SK-N-MC (cell line): ENCODE data around the gene DICER1.
A peak's percentile ranks its signal among the peaks of the same experiment; 100 is the strongest.
"Not testable (repeated sequence)": the region's sequence is repeated elsewhere in the genome, so short reads cannot be mapped to it uniquely, and the experiment has no call there.

Source experiments
- DNase-seq: peaks from one replicate; pipeline ENCODE4 v3.0.0-alpha.2; 2011; ENCODE audit warnings: low read depth, low spot score
- H3K27ac ChIP-seq: fragments of 200-600 bp; sonication (generic); 2 replicates; pipeline ENCODE4 v1.5.1; 2016; ENCODE audit warnings: mixed run types
- H3K36me3 ChIP-seq: fragments of 200-600 bp; sonication (generic); 2 replicates; pipeline ENCODE4 v1.6.1; 2017; ENCODE audit warnings: antibody characterized with exemption, low read length, mixed read lengths; ENCODE audit not compliant: insufficient read depth
- H3K4me3 ChIP-seq: fragments of 200-600 bp; sonication (generic); 2 replicates; pipeline ENCODE4 v1.5.1; 2016
- H3K9ac ChIP-seq: fragments of 200-600 bp; sonication (generic); 2 replicates; pipeline ENCODE4 v1.8.0; 2017; ENCODE audit warnings: mixed run types, mixed read lengths; ENCODE audit not compliant: insufficient read length
- H3K9me3 ChIP-seq: fragments of 200-600 bp; sonication (generic); 2 replicates; pipeline ENCODE4 v1.6.1; 2017; ENCODE audit warnings: low read depth, mild to moderate bottlenecking, antibody characterized with exemption, low read length, moderate library complexity, mixed read lengths
- EZH2 ChIP-seq: fragments of 200-600 bp; sonication (generic); IDR thresholded peaks from one replicate; pipeline ENCODE4 v1.6.1; 2017; ENCODE audit warnings: antibody characterized with exemption
- FOXP2 ChIP-seq: optimal IDR thresholded peaks from 2 replicates; pipeline ENCODE3; 2011; ENCODE audit warnings: mild to moderate bottlenecking, moderate library complexity; ENCODE audit not compliant: insufficient read depth; ENCODE audit errors: extremely low read length, control extremely low read depth
- POLR2AphosphoS5 ChIP-seq: IDR thresholded peaks from 2 replicates; pipeline ENCODE4 v1.6.1; 2012; ENCODE audit warnings: mild to moderate bottlenecking, low read depth, low read length, borderline replicate concordance

Gene DICER1

DNA sequence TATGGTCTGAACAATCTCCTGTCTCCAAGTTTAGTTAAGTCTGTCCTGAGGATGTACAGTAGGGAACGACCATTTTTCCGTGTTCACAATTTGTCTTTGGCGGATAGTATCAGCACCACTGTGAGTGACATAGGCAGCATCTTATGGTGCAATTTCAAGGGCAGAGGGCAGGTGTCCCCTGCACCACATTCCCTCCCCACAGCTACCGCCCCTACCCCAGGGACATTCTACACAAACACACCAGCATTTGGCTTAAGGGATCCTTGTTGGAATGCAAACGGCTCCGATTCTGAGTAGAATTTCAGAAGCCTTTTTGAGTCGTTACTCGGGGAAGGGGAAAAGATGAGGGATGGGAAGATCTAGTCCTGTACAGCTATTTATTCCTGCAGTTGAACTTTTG, 25.1 kb upstream of the DICER1 start:
- Histone ChIP-seq H3K27ac (no peak overlapping the region), H3K9ac (no peak overlapping the region), H3K36me3 (no peaks in the 10 kb centered on the region), H3K4me3 (no peak overlapping the region), H3K9me3 (no peaks in the 10 kb centered on the region)
- no peak for DNase-seq
- TF ChIP-seq POLR2AphosphoS5 (no peak), FOXP2 (no peak), EZH2 (no peak)

DNA sequence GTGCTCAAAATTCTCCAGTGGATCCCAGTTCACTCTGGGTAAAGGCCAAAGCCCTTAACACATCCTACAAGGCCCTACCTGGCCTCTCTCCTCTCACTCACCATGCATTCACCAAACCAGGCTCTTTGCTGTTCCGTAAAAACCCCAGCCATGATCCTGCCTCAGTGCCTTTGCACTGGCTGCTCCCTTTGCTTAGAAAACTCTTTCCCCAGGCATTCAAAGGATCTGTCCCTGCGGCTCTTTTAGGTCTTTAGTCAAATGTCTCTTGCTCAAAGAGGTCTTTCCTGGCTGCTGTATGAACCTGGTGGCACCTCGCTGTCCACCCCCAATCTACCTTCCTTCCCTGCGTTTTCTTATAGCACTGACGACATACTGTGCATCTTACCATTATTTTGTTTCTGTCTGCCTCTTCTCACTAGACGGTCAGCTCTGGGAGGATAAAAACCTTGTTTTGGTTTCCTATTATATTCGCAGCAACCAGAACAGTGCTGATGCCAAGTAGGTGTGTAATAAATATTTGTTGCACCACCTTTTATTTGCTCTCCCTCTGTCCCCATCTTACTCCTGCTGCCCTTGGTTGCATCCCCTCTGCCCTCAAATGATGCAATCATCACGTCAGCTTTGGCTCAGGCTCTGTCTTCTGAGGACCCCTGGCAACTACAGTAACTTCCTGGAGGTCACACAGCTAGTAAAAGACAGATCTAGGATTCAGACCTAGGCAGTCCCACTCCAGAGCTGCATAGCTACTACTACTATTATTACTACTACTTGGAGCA, 23.8 kb upstream of the DICER1 start:
- no peak for TF ChIP-seq FOXP2
- no peak for TF ChIP-seq POLR2AphosphoS5
- no peak for TF ChIP-seq EZH2
- DNase-seq: no peak
- Histone ChIP-seq H3K36me3 (no peaks in the 10 kb centered on the region), H3K27ac (0 out of 2 replicates have a peak overlapping the region, but pooled peaks have one; percentile 18), H3K4me3 (no peak overlapping the region), H3K9me3 (no peaks in the 10 kb centered on the region), H3K9ac (no peak overlapping the region)

DNA sequence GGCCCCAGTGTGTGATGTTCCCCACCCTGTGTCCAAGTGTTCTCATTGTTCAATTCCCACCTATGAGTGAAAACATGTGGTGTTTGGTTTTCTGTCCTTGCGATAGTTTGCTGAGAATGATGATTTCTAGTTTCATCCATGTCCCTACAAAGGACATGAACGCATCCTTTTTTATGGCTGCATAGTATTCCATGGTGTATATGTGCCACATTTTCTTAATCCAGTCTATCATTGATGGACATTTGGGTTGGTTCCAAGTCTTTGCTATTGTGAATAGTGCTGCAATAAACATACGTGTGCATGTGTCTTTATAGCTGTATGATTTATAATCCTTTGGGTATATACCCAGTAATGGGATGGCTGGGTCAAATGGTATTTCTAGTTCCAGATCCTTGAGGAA, 18.3 kb upstream of the DICER1 start:
- not testable (repeated sequence) for H3K9me3 ChIP-seq, H3K4me3 ChIP-seq, H3K9ac ChIP-seq, DNase-seq, H3K27ac ChIP-seq, H3K36me3 ChIP-seq

DNA sequence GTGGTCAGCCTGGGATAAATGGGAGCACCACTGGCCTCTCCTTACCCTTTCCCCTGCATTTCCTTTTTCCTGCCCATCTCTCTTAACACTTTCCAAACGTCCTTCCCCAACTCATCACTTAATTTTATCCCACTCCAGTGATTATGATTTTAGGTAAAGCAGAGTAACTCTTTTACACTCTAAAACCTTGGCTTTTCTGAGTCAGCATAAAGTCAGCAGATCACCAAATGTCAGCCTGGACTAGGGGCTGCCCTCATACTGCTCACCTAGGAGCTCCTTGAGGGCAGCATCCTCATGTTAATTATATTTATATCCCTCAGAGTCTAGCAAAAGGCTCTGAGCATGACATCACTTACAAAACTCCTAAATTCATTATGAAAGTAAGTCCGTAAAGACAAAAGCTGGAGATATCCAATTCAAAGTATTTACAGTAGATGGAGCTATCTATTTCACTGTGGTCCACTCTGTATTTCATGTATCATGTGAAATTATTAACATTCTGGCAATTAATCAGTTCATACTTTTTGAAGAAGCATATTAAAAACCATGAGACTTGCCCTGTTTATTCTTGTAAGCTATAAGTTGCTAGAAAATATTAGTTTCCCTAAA, 17.0 kb upstream of the DICER1 start:
- H3K9ac ChIP-seq: no peak overlapping the region
- no peaks in the 10 kb centered on the region for H3K9me3 ChIP-seq
- DNase-seq: no peak
- no peak for TF ChIP-seq FOXP2
- H3K27ac ChIP-seq: no peak overlapping the region
- no peak overlapping the region for H3K4me3 ChIP-seq
- no peaks in the 10 kb centered on the region for H3K36me3 ChIP-seq

DNA sequence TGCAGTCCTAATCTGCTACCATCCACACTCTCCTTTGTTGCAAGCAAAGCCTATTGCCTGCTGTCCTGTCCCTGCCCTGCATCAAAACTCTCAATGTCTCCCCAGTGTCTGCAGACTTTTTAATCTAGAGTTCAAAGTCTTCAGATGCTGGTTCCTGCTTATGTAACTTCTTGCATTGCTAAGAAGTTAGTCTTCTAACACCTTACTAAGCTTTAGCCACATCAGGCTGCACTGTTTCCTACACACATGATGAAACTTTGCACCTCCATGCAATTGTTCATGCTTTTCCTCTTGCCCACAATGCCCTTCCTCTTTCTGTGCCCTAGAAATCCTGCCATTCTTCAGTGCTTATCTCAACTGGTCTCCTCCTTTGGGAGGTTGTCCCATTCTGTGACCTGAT, 16.2 kb upstream of the DICER1 start:
- no peak overlapping the region for H3K27ac ChIP-seq
- no peak overlapping the region for H3K9ac ChIP-seq
- no peaks in the 10 kb centered on the region for H3K36me3 ChIP-seq
- TF ChIP-seq EZH2: no peak
- no peak for TF ChIP-seq POLR2AphosphoS5
- no peak for TF ChIP-seq FOXP2
- no peaks in the 10 kb centered on the region for H3K9me3 ChIP-seq
- DNase-seq: no peak
- H3K4me3 ChIP-seq: no peak overlapping the region

DNA sequence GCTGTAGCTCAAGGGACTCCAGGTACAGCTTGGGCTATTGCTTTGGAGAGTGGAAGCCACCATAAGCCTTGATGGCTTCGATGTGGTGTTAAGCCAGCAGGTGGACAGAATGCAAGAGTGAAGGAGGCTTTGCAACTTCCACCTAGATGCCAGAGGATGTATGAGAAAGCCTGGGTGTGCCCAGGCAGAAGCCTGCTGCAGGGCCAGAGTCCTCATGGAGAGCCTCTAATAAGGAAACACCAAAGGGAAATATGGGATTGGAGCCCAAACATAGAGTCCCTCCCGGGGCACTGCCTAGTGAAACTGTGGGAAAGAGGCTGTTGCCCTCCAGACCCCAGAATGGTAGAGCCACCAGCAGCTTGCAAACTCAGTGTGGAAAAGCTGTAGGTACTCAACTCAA, 9.8 kb upstream of the DICER1 start:
- DNase-seq: no peak
- Histone ChIP-seq H3K9me3 (no peaks in the 10 kb centered on the region), H3K4me3 (no peak overlapping the region), H3K9ac (no peak overlapping the region), H3K36me3 (no peaks in the 10 kb centered on the region), H3K27ac (no peak overlapping the region)
- no peak for TF ChIP-seq FOXP2
- TF ChIP-seq POLR2AphosphoS5: no peak
- TF ChIP-seq EZH2: no peak

DNA sequence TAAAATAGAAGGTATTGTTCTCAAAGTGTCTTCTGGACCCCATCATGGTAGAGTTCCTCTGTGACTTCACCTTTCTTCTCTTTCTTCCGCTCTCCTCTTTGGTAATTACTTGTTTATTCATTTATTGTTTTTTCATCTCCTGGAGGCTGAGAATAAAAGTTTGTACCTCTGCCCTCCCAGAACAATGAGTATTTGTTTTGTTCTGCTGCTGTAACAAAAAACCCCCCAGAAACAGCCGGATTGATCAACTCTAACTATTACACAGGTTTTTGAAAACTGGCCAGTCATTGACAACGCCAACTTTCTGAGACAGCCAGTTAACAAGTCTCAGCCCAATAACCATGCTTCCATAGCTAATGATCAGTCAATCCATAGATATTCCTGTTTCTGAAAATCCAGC, 8.2 kb upstream of the DICER1 start:
- Histone ChIP-seq H3K9ac (no peak overlapping the region), H3K4me3 (no peak overlapping the region), H3K9me3 (no peaks in the 10 kb centered on the region), H3K27ac (no peak overlapping the region), H3K36me3 (no peaks in the 10 kb centered on the region)
- no peak for DNase-seq
- TF ChIP-seq FOXP2 (no peak), POLR2AphosphoS5 (no peak), EZH2 (no peak)

DNA sequence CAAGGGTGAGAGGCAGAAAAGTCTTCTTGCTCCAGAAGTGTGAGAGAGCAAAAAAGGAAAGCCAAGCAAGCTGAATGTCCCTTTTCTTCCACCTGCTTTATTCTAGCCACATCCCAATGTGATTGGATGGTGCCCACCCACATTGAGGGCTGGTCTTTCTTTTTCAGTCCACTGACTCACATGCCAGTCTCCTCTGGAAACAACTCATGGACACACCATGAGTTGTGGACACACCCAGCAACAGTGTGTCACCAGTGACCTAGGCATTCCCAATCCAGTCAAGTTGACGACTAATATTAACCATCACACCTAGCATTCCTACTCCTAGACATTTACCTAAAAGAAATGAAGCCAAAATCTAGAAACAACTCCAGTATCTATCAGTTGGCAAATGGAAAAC, 7.2 kb upstream of the DICER1 start:
- H3K27ac ChIP-seq: no peak overlapping the region
- TF ChIP-seq POLR2AphosphoS5: no peak
- no peak for TF ChIP-seq FOXP2
- TF ChIP-seq EZH2: no peak
- DNase-seq: no peak
- no peaks in the 10 kb centered on the region for H3K36me3 ChIP-seq
- no peak overlapping the region for H3K9ac ChIP-seq
- no peaks in the 10 kb centered on the region for H3K9me3 ChIP-seq
- H3K4me3 ChIP-seq: no peak overlapping the region

DNA sequence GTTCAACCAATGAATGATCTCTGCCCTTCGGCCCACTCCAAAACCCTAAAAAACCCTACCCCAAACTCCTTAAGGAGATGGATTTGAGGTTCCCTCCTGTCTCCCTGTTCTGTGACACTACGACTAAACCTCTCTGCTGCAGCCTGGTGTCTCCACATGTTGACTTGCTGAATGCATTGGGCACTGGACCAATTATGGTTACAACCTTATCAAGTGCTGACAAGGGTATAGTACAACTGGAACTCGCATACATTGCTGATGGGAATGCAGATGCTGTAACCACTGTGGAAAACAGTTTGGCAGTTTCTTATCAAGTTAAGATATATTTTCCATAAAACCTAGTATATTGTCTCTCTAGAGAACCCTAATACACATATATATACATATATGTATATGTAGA, 6.3 kb upstream of the DICER1 start:
- Histone ChIP-seq H3K27ac (no peak overlapping the region), H3K4me3 (no peak overlapping the region), H3K9ac (no peak overlapping the region), H3K36me3 (no peaks in the 10 kb centered on the region), H3K9me3 (no peaks in the 10 kb centered on the region)
- no peak for TF ChIP-seq POLR2AphosphoS5
- no peak for DNase-seq
